ENCODE data around the gene GASK1B.

DNA sequence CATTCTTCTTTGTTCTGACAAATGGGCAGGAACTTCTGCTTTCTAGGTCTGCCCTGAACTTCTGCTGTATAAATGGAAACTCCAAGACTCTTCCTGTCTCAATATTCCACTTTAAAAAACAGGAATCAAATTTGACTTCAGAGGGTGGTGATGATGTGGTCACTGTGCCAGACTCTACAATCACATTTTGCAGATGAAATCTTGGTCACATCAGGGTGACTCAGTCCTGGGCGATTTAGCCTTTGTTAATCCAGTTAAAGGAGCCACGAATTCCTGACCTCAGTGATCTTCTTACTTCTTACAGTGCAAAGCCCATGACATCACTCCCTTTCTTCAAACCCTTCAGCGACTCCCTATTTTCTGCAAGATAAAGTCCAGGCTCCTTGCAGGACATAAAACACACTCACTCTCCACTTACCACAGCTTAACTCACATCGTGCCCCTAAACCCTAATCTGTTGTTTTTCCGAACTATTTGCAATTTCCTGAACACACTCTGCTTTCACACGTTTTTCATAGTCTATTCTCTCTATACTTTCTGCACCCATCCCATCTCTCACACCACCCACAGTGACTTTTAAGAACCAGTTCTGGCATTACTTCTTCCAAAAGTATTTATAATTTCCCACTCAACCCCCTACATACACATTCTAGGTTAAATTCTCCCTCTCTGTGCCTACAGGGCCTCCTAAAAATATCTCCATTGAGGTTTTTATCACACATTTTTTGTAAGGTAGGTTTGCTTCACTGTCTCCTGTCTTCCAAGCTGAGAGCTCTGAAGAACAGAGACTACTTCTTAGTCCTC, 11.1 kb downstream of the GASK1B start:
- TF ChIP-seq, protein P1, sequence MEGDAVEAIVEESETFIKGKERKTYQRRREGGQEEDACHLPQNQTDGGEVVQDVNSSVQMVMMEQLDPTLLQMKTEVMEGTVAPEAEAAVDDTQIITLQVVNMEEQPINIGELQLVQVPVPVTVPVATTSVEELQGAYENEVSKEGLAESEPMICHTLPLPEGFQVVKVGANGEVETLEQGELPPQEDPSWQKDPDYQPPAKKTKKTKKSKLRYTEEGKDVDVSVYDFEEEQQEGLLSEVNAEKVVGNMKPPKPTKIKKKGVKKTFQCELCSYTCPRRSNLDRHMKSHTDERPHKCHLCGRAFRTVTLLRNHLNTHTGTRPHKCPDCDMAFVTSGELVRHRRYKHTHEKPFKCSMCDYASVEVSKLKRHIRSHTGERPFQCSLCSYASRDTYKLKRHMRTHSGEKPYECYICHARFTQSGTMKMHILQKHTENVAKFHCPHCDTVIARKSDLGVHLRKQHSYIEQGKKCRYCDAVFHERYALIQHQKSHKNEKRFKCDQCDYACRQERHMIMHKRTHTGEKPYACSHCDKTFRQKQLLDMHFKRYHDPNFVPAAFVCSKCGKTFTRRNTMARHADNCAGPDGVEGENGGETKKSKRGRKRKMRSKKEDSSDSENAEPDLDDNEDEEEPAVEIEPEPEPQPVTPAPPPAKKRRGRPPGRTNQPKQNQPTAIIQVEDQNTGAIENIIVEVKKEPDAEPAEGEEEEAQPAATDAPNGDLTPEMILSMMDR (IDR thresholded peaks at IDR 0.05; ENCODE audit: low read length), result no peak
- TF ChIP-seq EZH2 (IDR thresholded peaks at IDR 0.05; ENCODE audit: borderline replicate concordance, low read length), result no peak
